Parathyroid adenoma (tissue), 2 donors: ENCODE results near the gene PRLH.

Experiments used
- H2AFZ ChIP-seq: fragments of 300-600 bp; sonication (generic); one replicate; pipeline ENCODE4 v1.7.0; 2017; ENCODE audit warnings: antibody characterized with exemption, mild to moderate bottlenecking
- H3K27ac ChIP-seq: fragments of 300-600 bp; sonication (generic); one replicate; pipeline ENCODE4 v1.7.0; 2017
- H3K27me3 ChIP-seq: fragments of 300-600 bp; sonication (generic); one replicate; pipeline ENCODE4 v1.7.0; 2017; ENCODE audit warnings: low read length; ENCODE audit not compliant: control insufficient read depth, insufficient read depth
- H3K36me3 ChIP-seq: fragments of 300-600 bp; sonication (generic); one replicate; pipeline ENCODE4 v1.7.0; 2017; ENCODE audit warnings: low read length; ENCODE audit not compliant: control insufficient read depth, insufficient read depth
- H3K4me1 ChIP-seq: fragments of 300-600 bp; sonication (generic); one replicate; pipeline ENCODE4 v1.7.0; 2017; ENCODE audit warnings: control low read depth
- H3K4me2 ChIP-seq: fragments of 300-600 bp; sonication (generic); one replicate; pipeline ENCODE4 v1.7.0; 2017; ENCODE audit warnings: low read length
- H3K4me3 ChIP-seq: fragments of 300-600 bp; sonication (generic); one replicate; pipeline ENCODE4 v1.7.0; 2017; ENCODE audit warnings: low read depth, low read length
- H3K79me2 ChIP-seq: fragments of 300-600 bp; sonication (generic); one replicate; pipeline ENCODE4 v1.7.0; 2017; ENCODE audit warnings: control low read depth
- H3K9ac ChIP-seq: fragments of 300-600 bp; sonication (generic); one replicate; pipeline ENCODE4 v1.7.0; 2017; ENCODE audit warnings: mild to moderate bottlenecking
- H3K9me3 ChIP-seq: fragments of 300-600 bp; sonication (generic); one replicate; pipeline ENCODE4 v1.7.0; 2017; ENCODE audit warnings: low read length; ENCODE audit not compliant: control insufficient read depth
- TF ChIP-seq, protein P1 (sequence below): fragments of 300-600 bp; sonication (generic); IDR thresholded peaks from one replicate; pipeline ENCODE4 v1.7.0; 2017; ENCODE audit warnings: antibody characterized with exemption, mild to moderate bottlenecking
- donor health status: primary hyperparathyroidism.

PRLH gene

DNA sequence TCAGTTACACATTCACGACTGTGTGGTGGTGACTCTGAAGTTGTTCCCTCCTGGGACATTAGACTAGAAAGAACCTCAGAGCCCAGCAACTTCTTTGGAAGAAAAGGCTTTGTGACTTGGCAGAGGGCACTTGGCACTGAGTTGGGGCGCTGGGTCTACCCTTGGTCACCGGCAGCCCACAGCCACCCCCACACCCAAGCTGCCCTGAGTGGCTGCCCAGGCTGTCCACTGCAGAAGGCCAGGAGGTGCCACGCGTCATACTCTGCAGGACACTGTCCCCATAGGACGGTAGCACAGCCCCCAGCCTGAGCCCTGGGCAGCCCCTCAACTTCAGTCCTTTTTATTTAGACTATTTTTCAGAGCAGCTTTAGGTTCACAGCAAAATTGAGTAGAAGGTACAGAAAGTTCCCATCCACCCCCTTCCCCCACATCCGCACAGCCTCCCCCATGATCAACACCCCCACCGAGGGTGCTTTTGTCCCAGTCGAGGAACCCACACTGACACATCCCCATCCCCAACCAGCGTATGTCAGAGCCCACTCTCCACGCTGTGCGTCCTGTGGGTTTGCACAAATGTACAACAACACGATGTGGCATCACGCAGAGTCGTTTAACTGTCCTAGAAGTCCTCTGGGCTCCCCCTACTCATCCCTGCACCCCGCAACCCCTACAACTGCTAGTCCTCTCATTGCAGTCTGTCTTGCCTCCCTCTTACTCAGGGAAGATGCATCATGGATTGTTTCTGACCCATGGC is 1.1 kb downstream of the PRLH start:
- Histone ChIP-seq H3K9me3 (no peaks in the 10 kb centered on the region), H2AFZ (no peak overlapping the region), H3K4me2 (no peak overlapping the region), H3K9ac (no peak overlapping the region), H3K4me3 (no peak overlapping the region), H3K36me3 (no peaks in the 10 kb centered on the region), H3K79me2 (no peaks in the 10 kb centered on the region), H3K4me1 (peaks cover 9% of the 10 kb centered on the region), H3K27me3 (no peaks in the 10 kb centered on the region), H3K27ac (no peak overlapping the region)
- TF ChIP-seq, protein P1, sequence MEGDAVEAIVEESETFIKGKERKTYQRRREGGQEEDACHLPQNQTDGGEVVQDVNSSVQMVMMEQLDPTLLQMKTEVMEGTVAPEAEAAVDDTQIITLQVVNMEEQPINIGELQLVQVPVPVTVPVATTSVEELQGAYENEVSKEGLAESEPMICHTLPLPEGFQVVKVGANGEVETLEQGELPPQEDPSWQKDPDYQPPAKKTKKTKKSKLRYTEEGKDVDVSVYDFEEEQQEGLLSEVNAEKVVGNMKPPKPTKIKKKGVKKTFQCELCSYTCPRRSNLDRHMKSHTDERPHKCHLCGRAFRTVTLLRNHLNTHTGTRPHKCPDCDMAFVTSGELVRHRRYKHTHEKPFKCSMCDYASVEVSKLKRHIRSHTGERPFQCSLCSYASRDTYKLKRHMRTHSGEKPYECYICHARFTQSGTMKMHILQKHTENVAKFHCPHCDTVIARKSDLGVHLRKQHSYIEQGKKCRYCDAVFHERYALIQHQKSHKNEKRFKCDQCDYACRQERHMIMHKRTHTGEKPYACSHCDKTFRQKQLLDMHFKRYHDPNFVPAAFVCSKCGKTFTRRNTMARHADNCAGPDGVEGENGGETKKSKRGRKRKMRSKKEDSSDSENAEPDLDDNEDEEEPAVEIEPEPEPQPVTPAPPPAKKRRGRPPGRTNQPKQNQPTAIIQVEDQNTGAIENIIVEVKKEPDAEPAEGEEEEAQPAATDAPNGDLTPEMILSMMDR: no peak

DNA sequence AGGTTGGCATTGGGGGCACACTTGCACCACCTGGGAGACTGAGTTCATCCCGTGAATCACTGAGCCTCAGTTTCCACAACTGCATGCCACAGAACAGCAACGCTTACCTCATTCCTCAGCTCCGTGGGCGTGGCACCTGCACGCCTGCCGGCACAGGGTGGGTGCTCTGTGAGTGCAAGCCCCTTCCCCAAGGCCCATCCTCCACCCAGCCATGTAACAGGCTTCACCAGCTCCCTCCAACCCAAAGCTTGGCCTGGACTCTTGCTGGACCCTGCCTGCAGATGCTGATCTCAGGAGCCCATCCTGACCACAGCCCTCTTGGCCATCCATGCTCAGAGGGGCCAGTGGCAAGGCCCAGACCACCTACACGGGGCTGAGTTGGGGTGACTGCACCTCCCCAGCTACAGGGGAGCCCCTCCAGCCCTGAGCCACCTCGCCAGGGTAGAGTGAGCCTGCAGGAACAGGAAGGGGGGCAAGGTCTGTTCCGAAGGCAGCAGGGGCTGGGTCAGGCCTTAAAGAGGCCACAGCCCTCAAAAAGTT is 1.8 kb downstream of the PRLH start:
- Histone ChIP-seq H3K79me2 (no peaks in the 10 kb centered on the region), H3K9ac (no peak overlapping the region), H3K4me1 (peaks cover 16% of the 10 kb centered on the region), H3K9me3 (no peaks in the 10 kb centered on the region), H3K4me2 (no peak overlapping the region), H3K4me3 (no peak overlapping the region), H3K27ac (no peak overlapping the region), H2AFZ (no peak overlapping the region), H3K36me3 (no peaks in the 10 kb centered on the region), H3K27me3 (no peaks in the 10 kb centered on the region)
- TF ChIP-seq, protein P1: no peak

DNA sequence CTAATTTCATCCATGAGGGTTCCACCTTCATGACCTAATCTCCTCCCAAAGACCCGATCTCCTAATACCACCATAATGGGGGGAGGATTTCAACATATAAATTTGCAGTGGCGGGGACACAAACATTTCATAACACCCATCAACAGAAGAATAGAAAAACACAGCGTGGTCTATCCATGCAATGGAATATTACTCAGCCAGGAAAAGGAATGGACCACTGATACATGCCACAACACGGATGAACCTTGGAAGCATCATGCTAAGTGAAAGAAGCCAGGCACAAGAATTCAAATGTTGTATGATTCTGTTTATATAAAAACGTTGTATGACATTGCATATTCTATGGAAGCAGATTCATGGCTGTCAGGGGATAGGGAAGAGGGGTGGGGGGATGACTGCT is 2.7 kb downstream of the PRLH start:
- TF ChIP-seq, protein P1: no peak
- Histone ChIP-seq H3K36me3 (no peaks in the 10 kb centered on the region), H3K9ac (no peak overlapping the region), H3K4me1 (peaks cover 16% of the 10 kb centered on the region), H3K4me2 (no peak overlapping the region), H3K79me2 (no peaks in the 10 kb centered on the region), H3K9me3 (no peaks in the 10 kb centered on the region), H3K27me3 (no peaks in the 10 kb centered on the region), H3K27ac (no peak overlapping the region), H3K4me3 (no peak overlapping the region), H2AFZ (no peak overlapping the region)

DNA sequence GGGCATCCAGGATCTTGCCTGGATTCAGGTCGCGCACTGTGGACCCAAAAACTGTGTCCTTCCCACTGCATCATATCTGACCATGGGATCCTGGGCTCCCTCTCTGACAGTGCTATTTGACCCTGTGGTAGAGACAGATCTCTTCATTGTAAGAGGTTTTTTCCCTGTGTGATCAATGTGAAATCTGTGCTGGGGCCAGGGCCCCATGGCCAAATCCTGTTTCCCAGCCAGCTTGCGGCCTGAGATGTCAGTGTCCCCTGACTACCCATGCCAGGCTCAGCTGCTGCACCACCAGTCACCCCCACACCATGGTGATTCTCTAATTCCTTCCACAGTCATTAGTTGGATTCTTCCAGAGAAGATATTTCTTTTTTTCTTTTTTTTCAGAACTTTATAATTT is 3.5 kb downstream of the PRLH start:
- H3K36me3 ChIP-seq: no peaks in the 10 kb centered on the region
- TF ChIP-seq, protein P1: no peak

More for the DNA sequence above, 3.5 kb downstream of the PRLH start:
- H3K9ac ChIP-seq: no peak overlapping the region
- no peaks in the 10 kb centered on the region for H3K79me2 ChIP-seq
- peaks cover 16% of the 10 kb centered on the region for H3K4me1 ChIP-seq
- no peak overlapping the region for H3K27ac ChIP-seq
- H3K27me3 ChIP-seq: no peaks in the 10 kb centered on the region
- no peaks in the 10 kb centered on the region for H3K9me3 ChIP-seq
- H2AFZ ChIP-seq: no peak overlapping the region
- H3K4me3 ChIP-seq: no peak overlapping the region
- H3K4me2 ChIP-seq: no peak overlapping the region
